ENCODE results near the gene OR2A12.

DNA sequence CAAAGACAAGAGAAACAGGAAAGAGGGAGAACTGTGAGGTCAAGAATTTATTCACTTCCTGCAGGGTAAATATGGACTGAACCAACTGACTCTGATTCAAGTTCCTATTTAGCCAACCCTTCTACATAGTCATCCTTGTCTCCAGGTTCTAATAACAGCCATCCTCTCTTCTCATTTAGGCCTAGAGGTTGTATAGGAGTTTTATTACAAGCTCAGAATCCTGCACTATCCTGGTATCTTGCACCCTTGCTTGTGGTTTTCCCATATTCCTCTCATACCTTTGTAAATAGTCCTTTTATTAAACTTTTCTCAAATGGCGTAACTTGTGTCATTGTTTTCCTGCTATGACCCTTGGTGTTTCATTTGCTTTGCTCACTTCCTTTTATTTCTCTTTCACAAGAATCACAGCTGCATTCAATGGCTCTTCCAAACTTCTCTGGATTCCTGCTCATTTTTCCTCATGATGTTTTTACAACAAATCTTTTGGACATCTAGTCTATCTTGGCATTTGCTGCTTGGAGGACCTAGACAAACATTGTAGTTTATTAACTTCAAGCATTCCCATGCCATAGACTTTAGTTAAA is 49.7 kb upstream of the OR2A12 start:
- TF ChIP-seq, protein P1, sequence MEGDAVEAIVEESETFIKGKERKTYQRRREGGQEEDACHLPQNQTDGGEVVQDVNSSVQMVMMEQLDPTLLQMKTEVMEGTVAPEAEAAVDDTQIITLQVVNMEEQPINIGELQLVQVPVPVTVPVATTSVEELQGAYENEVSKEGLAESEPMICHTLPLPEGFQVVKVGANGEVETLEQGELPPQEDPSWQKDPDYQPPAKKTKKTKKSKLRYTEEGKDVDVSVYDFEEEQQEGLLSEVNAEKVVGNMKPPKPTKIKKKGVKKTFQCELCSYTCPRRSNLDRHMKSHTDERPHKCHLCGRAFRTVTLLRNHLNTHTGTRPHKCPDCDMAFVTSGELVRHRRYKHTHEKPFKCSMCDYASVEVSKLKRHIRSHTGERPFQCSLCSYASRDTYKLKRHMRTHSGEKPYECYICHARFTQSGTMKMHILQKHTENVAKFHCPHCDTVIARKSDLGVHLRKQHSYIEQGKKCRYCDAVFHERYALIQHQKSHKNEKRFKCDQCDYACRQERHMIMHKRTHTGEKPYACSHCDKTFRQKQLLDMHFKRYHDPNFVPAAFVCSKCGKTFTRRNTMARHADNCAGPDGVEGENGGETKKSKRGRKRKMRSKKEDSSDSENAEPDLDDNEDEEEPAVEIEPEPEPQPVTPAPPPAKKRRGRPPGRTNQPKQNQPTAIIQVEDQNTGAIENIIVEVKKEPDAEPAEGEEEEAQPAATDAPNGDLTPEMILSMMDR (IDR thresholded peaks at IDR 0.05) = no peak
- no peak for TF ChIP-seq POLR2A (IDR thresholded peaks at IDR 0.05)
